ENCODE data around the gene MTMR10.

The MTMR10 gene

GRCh38 chr15:30919877-30920550 is 71.4 kb downstream of the MTMR10 start:
- no peak for DNase-seq (ENCODE audit: low spot score)

DNA sequence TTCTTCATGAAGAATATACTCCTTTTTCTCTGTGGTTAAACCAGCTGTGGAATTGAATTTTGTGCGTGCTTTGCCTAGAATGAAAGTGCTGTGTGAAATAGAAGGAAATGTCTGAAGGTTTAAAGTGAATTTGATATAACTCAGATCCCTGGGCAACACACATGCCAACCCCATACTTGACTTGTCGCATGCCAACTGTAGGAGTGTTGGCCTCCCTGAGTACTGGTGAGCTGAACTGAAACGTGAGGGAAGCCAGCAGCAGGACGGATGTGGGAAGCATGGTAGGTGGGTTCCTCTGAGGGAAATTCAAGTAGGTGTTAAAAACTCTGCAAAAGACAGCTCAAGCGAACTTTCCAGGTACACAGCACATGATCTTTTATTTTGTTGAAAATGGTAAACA is 73.1 kb downstream of the MTMR10 start:
- DNase-seq (ENCODE audit: low spot score): no peak

DNA sequence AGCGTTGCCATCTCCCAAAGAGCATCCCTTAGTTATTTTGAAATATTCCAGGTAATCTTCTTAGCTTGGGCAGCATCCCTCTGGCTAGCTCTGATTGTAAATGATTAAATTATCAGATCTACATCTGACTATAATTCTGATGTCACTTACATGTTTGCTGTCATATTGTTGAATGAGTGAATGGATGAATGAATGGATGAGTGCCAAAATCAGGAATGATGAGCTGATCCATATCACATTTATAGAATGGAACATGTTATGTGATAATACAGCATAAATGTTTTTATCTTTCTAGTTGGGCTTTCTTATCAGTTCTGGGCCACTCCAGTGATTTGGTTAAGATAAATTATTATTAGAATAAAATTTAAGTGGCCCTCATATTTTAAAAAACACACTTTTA is 73.8 kb downstream of the MTMR10 start:
- DNase-seq (ENCODE audit: low spot score): no peak

DNA sequence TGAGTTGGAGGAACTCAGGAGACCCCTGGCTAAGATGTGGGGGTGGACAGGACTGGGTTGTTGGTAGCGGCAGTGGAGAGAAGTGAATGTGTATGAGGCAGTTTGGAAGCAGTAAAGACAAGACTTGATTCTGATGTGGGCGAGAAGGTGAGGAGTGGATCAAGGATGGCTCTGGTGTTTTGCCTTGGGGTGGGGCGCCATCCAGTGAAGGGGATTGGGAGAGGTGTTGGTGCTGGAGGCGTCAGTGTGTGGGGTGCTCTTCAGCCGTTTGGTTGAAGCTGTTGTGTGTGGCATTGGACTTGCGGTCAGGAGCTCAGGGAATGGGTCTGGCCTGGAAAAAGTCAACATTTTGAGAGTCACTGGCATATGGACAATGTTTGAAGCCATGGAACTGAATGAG is 74.4 kb downstream of the MTMR10 start:
- DNase-seq (ENCODE audit: low spot score): no peak

- DNase-seq (ENCODE audit: low spot score): no peak
Measured at GRCh38 chr15:30913761-30914160, 77.7 kb downstream of the MTMR10 start.

DNA sequence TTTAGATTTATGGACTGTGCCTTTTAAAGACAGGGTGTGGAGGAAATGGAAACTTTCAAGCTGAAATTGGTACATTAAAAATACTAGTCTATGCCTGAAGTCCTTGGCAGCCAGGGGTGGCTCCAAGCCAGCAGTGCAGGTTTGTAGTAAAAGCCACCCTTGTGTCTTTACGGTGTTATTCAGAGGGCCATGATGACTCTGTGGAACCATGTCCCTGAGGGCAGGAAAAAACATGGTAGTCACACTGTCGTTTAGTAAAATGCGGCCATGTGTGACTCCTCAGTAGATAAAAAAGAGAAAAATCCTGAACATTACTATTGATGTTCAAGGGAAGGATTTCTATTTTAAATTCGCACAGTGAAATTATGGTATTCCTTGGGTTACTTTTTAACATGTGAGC is 85.1 kb downstream of the MTMR10 start:
- DNase-seq (ENCODE audit: low spot score): no peak

DNA sequence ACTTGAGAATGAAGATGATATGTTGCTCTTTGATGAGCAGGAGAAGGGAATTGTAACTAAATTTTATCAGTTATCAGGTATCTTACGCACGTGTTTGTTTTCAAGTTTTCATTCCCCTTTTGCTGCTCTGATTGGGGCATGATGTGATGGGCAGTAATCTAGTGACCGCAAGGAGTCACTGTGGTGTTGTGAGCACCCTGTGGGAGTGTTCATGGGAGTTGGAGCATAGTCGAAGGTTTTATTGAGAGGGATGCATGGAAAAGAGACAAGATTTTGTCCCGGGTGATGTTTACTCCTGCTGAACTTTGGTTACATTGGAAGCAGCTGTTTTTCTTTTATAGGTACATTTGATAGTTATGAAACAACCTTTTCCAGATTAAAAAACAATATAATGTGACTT is 85.6 kb downstream of the MTMR10 start:
- DNase-seq (ENCODE audit: low spot score): peak; percentile 79

- no peak for DNase-seq (ENCODE audit: low spot score)
Measured at GRCh38 chr15:30904812-30905211, 86.6 kb downstream of the MTMR10 start.

DNA sequence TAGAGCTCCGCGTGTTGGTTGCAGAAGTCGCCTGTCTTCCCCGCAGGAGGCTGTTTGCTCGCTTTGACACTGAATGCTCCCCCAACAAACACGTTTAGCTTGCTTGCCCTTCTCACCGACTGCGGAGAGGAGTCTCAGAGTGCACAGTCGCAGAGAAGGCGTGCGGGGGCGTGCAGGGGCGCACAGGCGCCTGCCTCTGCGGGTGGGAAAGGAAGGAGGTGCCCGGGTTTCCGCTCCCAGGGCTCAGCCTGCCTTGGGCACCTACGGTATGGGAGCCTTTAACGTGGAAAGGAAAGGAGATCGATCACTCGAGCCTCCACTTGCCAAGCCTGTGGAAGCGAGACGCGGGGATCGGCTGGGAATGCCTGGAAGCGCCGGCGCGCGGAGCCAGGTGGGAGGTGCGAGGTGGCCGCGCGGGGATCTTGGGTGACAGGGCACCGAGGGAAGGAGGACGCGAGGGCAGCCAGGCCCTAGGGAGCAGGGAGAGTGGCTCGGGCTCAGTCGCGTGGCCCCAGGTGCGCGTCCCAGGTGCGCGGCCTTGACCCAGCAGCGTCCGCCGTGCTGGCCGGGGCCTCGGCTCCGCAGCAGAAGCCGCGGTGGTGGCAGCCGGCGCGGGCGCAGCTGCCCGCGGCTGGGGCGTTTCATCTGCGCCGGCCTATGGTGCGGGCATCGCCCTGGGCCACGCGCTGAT is 87.8 kb downstream of the MTMR10 start, which contains the start of gene FAN1:
TSS of gene FAN1 (plus strand) at position 419 of the 691 bp plus-strand sequence. CDS start 749 bp downstream, outside the sequence.
- DNase-seq (ENCODE audit: low spot score): peak; percentile 83

DNA sequence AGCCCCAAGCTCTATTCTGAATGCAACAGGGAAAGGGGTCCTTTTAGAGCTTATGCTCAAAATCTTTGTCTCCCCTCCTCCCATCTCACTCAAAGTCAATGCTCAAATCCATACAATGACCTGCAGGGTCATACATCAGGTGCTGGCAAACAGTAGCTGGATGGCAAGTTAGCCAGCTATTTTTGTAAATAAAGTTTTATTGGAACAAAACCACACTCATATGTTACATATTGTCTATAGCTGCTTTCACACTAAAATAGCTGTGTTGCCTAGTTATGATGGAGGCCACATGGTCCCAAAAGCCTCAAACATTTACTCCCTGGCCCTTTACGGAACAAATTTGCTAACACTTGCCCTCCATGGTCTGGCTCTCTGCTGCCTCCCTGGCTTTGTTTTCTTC is 89.5 kb downstream of the MTMR10 start:
- DNase-seq (ENCODE audit: low spot score): no peak

DNA sequence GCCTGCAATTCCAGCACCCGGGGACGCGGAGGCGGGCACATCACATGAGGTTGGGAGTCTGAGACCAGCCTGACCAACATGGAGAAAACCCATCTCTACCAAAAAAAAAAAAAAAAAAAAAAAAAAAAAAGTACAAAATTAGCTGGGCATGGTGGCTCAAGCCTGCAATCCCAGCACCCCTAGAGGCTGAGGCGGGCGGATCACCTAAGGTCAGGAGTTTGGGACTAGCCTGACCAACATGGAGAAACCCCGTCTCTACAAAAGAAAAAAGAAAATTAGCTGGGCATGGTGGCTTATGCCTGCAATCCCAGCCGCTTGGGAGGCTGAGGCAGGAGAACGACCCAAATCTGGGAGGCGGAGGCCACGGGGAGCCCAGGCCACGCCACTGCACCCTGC is 95.2 kb downstream of the MTMR10 start:
- no peak for DNase-seq (ENCODE audit: low spot score)

GRCh38 chr15:30895461-30896210 is 95.8 kb downstream of the MTMR10 start:
- DNase-seq (ENCODE audit: low spot score): no peak

GRCh38 chr15:30889196-30889595 is 102.2 kb downstream of the MTMR10 start:
- peak; percentile 88 for DNase-seq (ENCODE audit: low spot score)

Data from pons (tissue), 1 donor.